SU-DHL-6 (cell line): ENCODE data around the gene SYT11.

Experiments used
- H2AFZ ChIP-seq: fragments of 200-600 bp; sonication (generic); 2 replicates; pipeline ENCODE4 v1.6.1; 2014; ENCODE audit warnings: low read depth, mild to moderate bottlenecking, moderate library complexity, mixed read lengths, antibody characterized with exemption, low read length; ENCODE audit not compliant: severe bottlenecking
- H3F3A ChIP-seq: fragments of 200-600 bp; shearing (Covaris generic); 2 replicates; pipeline ENCODE4 v1.6.0; 2016; ENCODE audit warnings: antibody characterized with exemption, mild to moderate bottlenecking; ENCODE audit not compliant: insufficient read depth
- H3K27ac ChIP-seq: fragments of 200-600 bp; sonication (generic); 2 replicates; pipeline ENCODE4 v1.5.1; 2016; ENCODE audit warnings: low read depth, mild to moderate bottlenecking, low read length, moderate library complexity, mixed read lengths
- H3K27me3 ChIP-seq: fragments of 200-600 bp; sonication (generic), shearing (Covaris generic); 2 replicates; pipeline ENCODE4 v1.6.0; 2014; ENCODE audit warnings: mild to moderate bottlenecking, low read length
- H3K36me3 ChIP-seq: fragments of 200-600 bp; sonication (generic); 2 replicates; pipeline ENCODE4 v1.6.1; 2014; ENCODE audit warnings: mild to moderate bottlenecking, low read length, mixed read lengths
- H3K4me2 ChIP-seq: fragments of 300-600, 200-600 bp; shearing (Covaris generic), sonication (generic); 2 replicates; pipeline ENCODE4 v1.6.0; 2014; ENCODE audit warnings: low read length, low read depth, mild to moderate bottlenecking; ENCODE audit not compliant: poor library complexity, severe bottlenecking
- H3K4me3 ChIP-seq: fragments of 200-600 bp; sonication (generic); 2 replicates; pipeline ENCODE4 v1.5.1; 2014; ENCODE audit warnings: antibody characterized with exemption, low read length, mild to moderate bottlenecking, mixed read lengths; ENCODE audit not compliant: insufficient read depth, poor library complexity, severe bottlenecking
- H3K79me2 ChIP-seq: fragments of 200-600 bp; sonication (generic); 2 replicates; pipeline ENCODE4 v1.6.1; 2014; ENCODE audit warnings: mild to moderate bottlenecking, low read length, moderate library complexity; ENCODE audit not compliant: insufficient read depth
- H3K9ac ChIP-seq: fragments of 200-600 bp; sonication (generic); 2 replicates; pipeline ENCODE4 v1.7.0; 2014; ENCODE audit warnings: mild to moderate bottlenecking, low read length
- H3K9me2 ChIP-seq: fragments of 200-600 bp; sonication (generic); replicated peaks from 2 replicates; pipeline ENCODE4 v1.6.1; 2014; ENCODE audit warnings: low read length; ENCODE audit not compliant: insufficient read depth
- H3K9me3 ChIP-seq: fragments of 200-600 bp; sonication (generic); 2 replicates; pipeline ENCODE4 v1.6.1; 2014; ENCODE audit warnings: low read length, mixed read lengths; ENCODE audit not compliant: insufficient read depth
- H4K20me1 ChIP-seq: fragments of 200-600 bp; sonication (generic); 2 replicates; pipeline ENCODE4 v1.6.1; 2014; ENCODE audit warnings: low read depth, mild to moderate bottlenecking, antibody characterized with exemption, low read length, moderate library complexity, mixed read lengths
- CTCF ChIP-seq: fragments of 200-600 bp; sonication (generic); IDR thresholded peaks from one replicate; pipeline ENCODE4 v1.5.1; 2017; ENCODE audit warnings: antibody characterized with exemption, mild to moderate bottlenecking, low read length, moderate library complexity; ENCODE audit not compliant: insufficient read depth, poor library complexity, severe bottlenecking
- EZH2phosphoT487 ChIP-seq: fragments of 200-600 bp; sonication (generic), shearing (Covaris generic); conservative IDR thresholded peaks from 2 replicates; pipeline ENCODE4 v1.6.1; 2018; ENCODE audit warnings: mild to moderate bottlenecking, antibody characterized with exemption, low read length, moderate library complexity, mixed read lengths

SYT11 gene

GRCh38 chr1:155816351-155816750, 43.0 kb upstream of the SYT11 start:
- peak overlapping the region; percentile 14 for H3K4me3 ChIP-seq
- H3K9ac ChIP-seq = peak overlapping the region; percentile 42; the same call in 1 of the 2 replicates
- no peak overlapping the region for H2AFZ ChIP-seq
- no peaks in the 10 kb centered on the region for H4K20me1 ChIP-seq
- H3K4me2 ChIP-seq = peak overlapping the region; percentile 76
- H3K27ac ChIP-seq = peak overlapping the region; percentile 70
- H3F3A ChIP-seq = peaks cover 23% of the 10 kb centered on the region
- H3K79me2 ChIP-seq = no peaks in the 10 kb centered on the region
- H3K36me3 ChIP-seq = peaks cover 24% of the 10 kb centered on the region
- no peaks in the 10 kb centered on the region for H3K9me2 ChIP-seq
- no peaks in the 10 kb centered on the region for H3K9me3 ChIP-seq
- TF ChIP-seq EZH2phosphoT487 (no peak), CTCF (no peak)
- no peaks in the 10 kb centered on the region for H3K27me3 ChIP-seq

- TF ChIP-seq CTCF (no peak), EZH2phosphoT487 (no peak)
- Histone ChIP-seq H3K4me2 (no peak overlapping the region), H3K27me3 (no peaks in the 10 kb centered on the region), H3K4me3 (no peak overlapping the region), H3K36me3 (peaks cover 12% of the 10 kb centered on the region), H4K20me1 (no peaks in the 10 kb centered on the region), H3K79me2 (peaks cover 15% of the 10 kb centered on the region), H3K9ac (no peak overlapping the region), H3F3A (peaks cover 23% of the 10 kb centered on the region; the same call in 1 of the 2 replicates), H3K9me2 (no peaks in the 10 kb centered on the region), H3K27ac (no peak overlapping the region), H2AFZ (no peak overlapping the region), H3K9me3 (no peaks in the 10 kb centered on the region)
Observed at GRCh38 chr1:155827450-155827849, 31.9 kb upstream of the SYT11 start.

- Histone ChIP-seq H3K9ac (no peak overlapping the region), H3K4me2 (no peak overlapping the region), H3K27me3 (no peaks in the 10 kb centered on the region), H3K79me2 (peaks cover 28% of the 10 kb centered on the region), H2AFZ (no peak overlapping the region), H3K36me3 (peaks cover 7% of the 10 kb centered on the region; the same call in 1 of the 2 replicates), H3K27ac (peak overlapping the region; percentile 50), H3K9me3 (no peaks in the 10 kb centered on the region), H3K9me2 (no peaks in the 10 kb centered on the region), H3K4me3 (no peak overlapping the region), H4K20me1 (no peaks in the 10 kb centered on the region), H3F3A (peaks cover 38% of the 10 kb centered on the region)
- TF ChIP-seq EZH2phosphoT487 = no peak
- no peak for TF ChIP-seq CTCF
Observed at GRCh38 chr1:155831279-155831976, 27.9 kb upstream of the SYT11 start.
